Measurements from ENCODE around the gene HEBP1.

HEBP1 gene

GRCh38 chr12:12946686-12947355 lies 53.2 kb downstream of the HEBP1 start:
- DNase-seq: no peak

- no peak for DNase-seq
These were observed 54.5 kb downstream of the HEBP1 start for GRCh38 chr12:12945591-12945990.

GRCh38 chr12:12943586-12944260 lies 56.3 kb downstream of the HEBP1 start:
- DNase-seq: no peak

- no peak for DNase-seq
These were observed 58.4 kb downstream of the HEBP1 start for GRCh38 chr12:12941450-12942350.

- no peak for DNase-seq
These were observed 60.2 kb downstream of the HEBP1 start for GRCh38 chr12:12939888-12940287.

GRCh38 chr12:12938541-12938940 lies 61.5 kb downstream of the HEBP1 start:
- no peak for DNase-seq

GRCh38 chr12:12936983-12937491 lies 63.0 kb downstream of the HEBP1 start:
- DNase-seq: no peak

GRCh38 chr12:12934556-12934955 lies 65.5 kb downstream of the HEBP1 start:
- DNase-seq: no peak

- no peak for DNase-seq
These were observed 66.3 kb downstream of the HEBP1 start for GRCh38 chr12:12933742-12934141.

GRCh38 chr12:12930633-12931219 lies 69.3 kb downstream of the HEBP1 start:
- DNase-seq: no peak

GRCh38 chr12:12929696-12930095 lies 70.4 kb downstream of the HEBP1 start:
- DNase-seq: no peak

GRCh38 chr12:12927211-12928079 lies 72.6 kb downstream of the HEBP1 start:
- DNase-seq: no peak

- no peak for DNase-seq
These were observed 73.4 kb downstream of the HEBP1 start for GRCh38 chr12:12926571-12927071.

GRCh38 chr12:12925388-12925787 lies 74.7 kb downstream of the HEBP1 start:
- no peak for DNase-seq

All from DMS79 (cell line).